ENCODE results near the gene TTLL11.

- TF ChIP-seq CTCF (IDR thresholded peaks at IDR 0.05; ENCODE audit: low read depth, low read length, missing input control) (no peak), TAF1 (conservative IDR thresholded peaks at IDR 0.05) (no peak)
- TF ChIP-seq, protein P1, sequence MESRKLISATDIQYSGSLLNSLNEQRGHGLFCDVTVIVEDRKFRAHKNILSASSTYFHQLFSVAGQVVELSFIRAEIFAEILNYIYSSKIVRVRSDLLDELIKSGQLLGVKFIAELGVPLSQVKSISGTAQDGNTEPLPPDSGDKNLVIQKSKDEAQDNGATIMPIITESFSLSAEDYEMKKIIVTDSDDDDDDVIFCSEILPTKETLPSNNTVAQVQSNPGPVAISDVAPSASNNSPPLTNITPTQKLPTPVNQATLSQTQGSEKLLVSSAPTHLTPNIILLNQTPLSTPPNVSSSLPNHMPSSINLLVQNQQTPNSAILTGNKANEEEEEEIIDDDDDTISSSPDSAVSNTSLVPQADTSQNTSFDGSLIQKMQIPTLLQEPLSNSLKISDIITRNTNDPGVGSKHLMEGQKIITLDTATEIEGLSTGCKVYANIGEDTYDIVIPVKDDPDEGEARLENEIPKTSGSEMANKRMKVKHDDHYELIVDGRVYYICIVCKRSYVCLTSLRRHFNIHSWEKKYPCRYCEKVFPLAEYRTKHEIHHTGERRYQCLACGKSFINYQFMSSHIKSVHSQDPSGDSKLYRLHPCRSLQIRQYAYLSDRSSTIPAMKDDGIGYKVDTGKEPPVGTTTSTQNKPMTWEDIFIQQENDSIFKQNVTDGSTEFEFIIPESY (IDR thresholded peaks at IDR 0.05), result no peak
Measured at GRCh38 chr9:122059214-122059954, 33.7 kb downstream of the TTLL11 start.
